Prostate gland (tissue), 2 donors: ENCODE data around the gene PRKCSH. TPM values are rescaled to one million over a fixed set of nuclear protein-coding genes. Genes with fewer than 3 reads are reported as not detected.

Experiments used
- DNase-seq: peaks from one replicate; pipeline ENCODE4 v3.0.0-alpha.2; 2019; ENCODE audit warnings: low spot score
- H3K27ac ChIP-seq, 2 donors: fragments of 200-600 bp; sonication (generic); 2 replicates each; pipeline ENCODE4 v1.5.1; 2017 to 2019
- H3K27me3 ChIP-seq: fragments of 200-600 bp; sonication (generic); replicated peaks from 2 replicates; pipeline ENCODE4 v1.5.1; 2019; ENCODE audit not compliant: insufficient read depth
- H3K36me3 ChIP-seq, 2 donors: fragments of 200-600 bp; sonication (generic); 1 replicate in 1 of 2; 2 replicates in 1 of 2; pipeline versions ENCODE4 v1.5.1 to v1.8.1; 2017 to 2019
- H3K4me1 ChIP-seq: fragments of 200-600 bp; sonication (generic); replicated peaks from 2 replicates; pipeline ENCODE4 v1.5.1; 2019
- H3K4me3 ChIP-seq, 2 donors: fragments of 200-600 bp; sonication (generic); 2 replicates each; pipeline ENCODE4 v1.5.1; 2017 to 2019
- H3K9me3 ChIP-seq: fragments of 200-600 bp; sonication (generic); 2 replicates; pipeline ENCODE4 v1.5.1; 2017
- CTCF ChIP-seq, 4 experiments: fragments of 200-600 bp in 2 of 4; fragments of 450-650 bp in 2 of 4; sonication (generic) in 2 of 4; IDR thresholded peaks; 1 replicate in 3 of 4; 2 replicates in 1 of 4; pipeline ENCODE4 v1.5.1; 2016 to 2019; ENCODE audit warnings: antibody characterized with exemption in 4 of 4, mild to moderate bottlenecking in 2 of 4, moderate library complexity in 2 of 4
- POLR2A ChIP-seq: fragments of 450-650 bp; IDR thresholded peaks from one replicate; pipeline ENCODE4 v1.6.1; 2016; ENCODE audit warnings: antibody characterized with exemption, mild to moderate bottlenecking
- POLR2AphosphoS5 ChIP-seq: sonication (generic); formaldehyde crosslinking; IDR thresholded peaks from one replicate; pipeline ENCODE4 v1.6.1; 2017; ENCODE audit warnings: antibody characterized with exemption
- WGBS: methylation state at CpG from one replicate; pipeline ENCODE4 v1.1.5; 2018; 5-methylcytosine and 5-hydroxymethylcytosine counted together
- intact Hi-C: fragments of 100-400 bp; cut with DNase I; formaldehyde crosslinking; loops from one replicate; pipeline ENCODE4 v1.14.2; 2022
- total RNA-seq, 2 donors: library from RNA; depleted of rRNA; stranded (reverse); fragments of >200 nt; gene quantifications; one replicate each; pipeline ENCODE4 v1.1.0, GENCODE V29; 2016

Gene PRKCSH, protein sequence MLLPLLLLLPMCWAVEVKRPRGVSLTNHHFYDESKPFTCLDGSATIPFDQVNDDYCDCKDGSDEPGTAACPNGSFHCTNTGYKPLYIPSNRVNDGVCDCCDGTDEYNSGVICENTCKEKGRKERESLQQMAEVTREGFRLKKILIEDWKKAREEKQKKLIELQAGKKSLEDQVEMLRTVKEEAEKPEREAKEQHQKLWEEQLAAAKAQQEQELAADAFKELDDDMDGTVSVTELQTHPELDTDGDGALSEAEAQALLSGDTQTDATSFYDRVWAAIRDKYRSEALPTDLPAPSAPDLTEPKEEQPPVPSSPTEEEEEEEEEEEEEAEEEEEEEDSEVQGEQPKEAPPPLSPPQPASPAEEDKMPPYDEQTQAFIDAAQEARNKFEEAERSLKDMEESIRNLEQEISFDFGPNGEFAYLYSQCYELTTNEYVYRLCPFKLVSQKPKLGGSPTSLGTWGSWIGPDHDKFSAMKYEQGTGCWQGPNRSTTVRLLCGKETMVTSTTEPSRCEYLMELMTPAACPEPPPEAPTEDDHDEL
- 100 to 1,000 TPM; 229 to 238 TPM for total RNA-seq

DNA sequence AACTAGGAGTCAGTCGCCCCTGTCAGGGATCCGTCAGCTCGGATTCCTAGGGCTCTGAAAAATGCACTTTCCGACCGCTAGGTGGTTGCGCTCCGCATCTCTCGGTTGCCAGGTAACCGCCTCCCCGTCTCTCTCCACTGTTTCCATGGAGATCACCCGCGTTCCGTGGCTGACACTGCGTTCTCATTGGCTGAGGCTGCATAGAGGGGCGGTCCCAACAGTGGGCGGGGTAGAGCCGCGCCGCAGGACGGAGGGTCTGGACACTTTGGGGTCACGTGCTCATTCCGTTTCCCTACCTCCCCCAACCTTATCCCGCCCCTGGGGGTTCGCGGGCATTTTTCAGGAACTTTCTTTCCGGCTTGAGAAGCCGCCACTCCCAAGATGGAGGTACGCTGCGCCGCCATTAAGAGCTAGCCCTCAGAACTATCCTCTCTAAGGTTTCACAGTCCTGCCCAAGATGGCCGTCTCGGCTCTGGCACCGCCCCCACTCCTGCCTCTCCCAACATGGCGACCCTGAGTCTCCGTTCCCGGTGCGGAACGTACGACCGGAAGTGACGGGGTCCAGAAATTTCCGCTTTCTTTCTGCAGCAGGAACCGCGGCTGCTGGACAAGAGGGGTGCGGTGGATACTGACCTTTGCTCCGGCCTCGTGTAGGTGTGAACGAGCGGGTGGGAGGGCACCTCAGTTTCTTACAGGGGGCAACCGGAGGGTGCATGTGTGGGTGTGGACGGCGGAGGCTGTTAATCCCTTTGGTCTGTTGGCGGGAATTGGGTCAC is at the start of gene PRKCSH, which contains the start of gene ODAD3:
Gene PRKCSH, plus strand, starts transcription at position 579 of the 776 bp plus-strand sequence. CDS start 483 bp downstream, outside the sequence.
Gene ODAD3, minus strand, starts transcription at position 65 of the 776 bp plus-strand sequence. CDS start 105 bp downstream, outside the sequence.
- Histone ChIP-seq H3K9me3 (no peaks in the 10 kb centered on the region), H3K27ac (peak within 1 kb of the TSS; percentile 74 to 81), H3K27me3 (no peaks in the 10 kb centered on the region), H3K4me3 (peak within 1 kb of the TSS; percentile 65 to 71), H3K36me3 (peaks cover 3 to 4% of the 10 kb centered on the region in 2 donors), H3K4me1 (peaks cover 12% of the 10 kb centered on the region)
- WGBS, result under 1% methylated on average over 53 of the region's 53 CpGs
- intact Hi-C loops, result loop anchor here (2.0 kb wide), 1 partner anchor 54 kb away; no protein-coding TSS in a partner anchor
- TF ChIP-seq POLR2A (peak; percentile 53), POLR2AphosphoS5 (peak; percentile 100), CTCF (IDR thresholded peaks at IDR 0.05) (peak; percentile 82 to 99 (median 96))
- DNase-seq, result peak; percentile 99

DNA sequence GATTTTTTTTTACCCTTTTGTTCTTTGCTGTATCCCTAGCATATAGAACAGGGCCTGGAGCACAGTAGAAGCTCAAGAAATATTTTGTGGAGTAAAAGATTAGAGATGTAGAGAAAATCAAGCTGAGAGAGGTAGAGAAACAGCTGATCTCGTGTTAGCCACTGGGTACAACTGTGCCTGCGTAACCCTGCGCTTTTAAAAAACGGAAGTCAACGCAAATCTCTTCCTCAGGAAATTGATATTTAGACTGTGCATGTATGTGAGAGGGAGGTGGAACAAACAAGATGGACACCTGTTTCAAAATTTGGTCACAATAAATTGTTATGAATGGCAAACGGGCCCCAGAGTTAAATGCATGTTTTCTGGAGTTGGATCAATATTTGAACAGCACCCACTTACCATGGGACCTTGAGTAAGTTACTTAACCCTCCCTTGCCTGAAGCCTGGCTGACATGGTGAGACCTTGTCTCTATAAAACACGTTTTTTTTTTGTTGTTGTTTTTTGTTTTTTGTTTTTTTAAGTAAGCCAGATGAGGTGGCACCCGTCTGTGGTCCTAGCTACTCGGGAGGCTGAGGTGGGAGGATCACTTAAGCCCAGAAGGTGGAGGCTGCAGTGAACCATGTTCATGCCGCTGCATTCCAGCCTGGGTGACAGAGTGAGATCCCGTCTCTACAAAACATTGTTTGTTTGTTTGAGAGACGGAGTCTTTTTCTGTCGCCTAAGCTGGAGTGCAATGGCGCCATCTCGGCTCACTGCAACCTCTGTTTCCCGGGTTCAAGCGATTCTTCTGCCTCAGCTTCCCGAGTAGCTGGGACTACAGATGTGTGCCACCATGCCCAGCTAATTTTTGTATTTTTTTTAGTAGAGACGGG is 48.0 kb upstream of the PRKCSH start:
- Histone ChIP-seq H3K9me3 (no peaks in the 10 kb centered on the region), H3K27ac (no peak overlapping the region), H3K27me3 (no peaks in the 10 kb centered on the region), H3K36me3 (no peaks in the 10 kb centered on the region), H3K4me1 (peaks cover 7% of the 10 kb centered on the region), H3K4me3 (no peak overlapping the region)
- 77% methylated on average over 19 of the region's 19 CpGs for whole genome bisulfite sequencing
- intact Hi-C loops, result loop anchor here (10.0 kb wide), 1 partner anchor 197 kb away; no protein-coding TSS in a partner anchor
- TF ChIP-seq POLR2AphosphoS5 (no peak), POLR2A (no peak), CTCF (IDR thresholded peaks at IDR 0.05) (no peak)
- DNase-seq, result no peak

- H3K4me3 ChIP-seq, result no peak overlapping the region
- TF ChIP-seq POLR2AphosphoS5 (no peak), CTCF (IDR thresholded peaks at IDR 0.05) (no peak), POLR2A (no peak)
- no peaks in the 10 kb centered on the region for H3K36me3 ChIP-seq
- H3K27me3 ChIP-seq, result no peaks in the 10 kb centered on the region
- no peaks in the 10 kb centered on the region for H3K4me1 ChIP-seq
- 90% methylated on average over 2 of the region's 2 CpGs for WGBS
- no peaks in the 10 kb centered on the region for H3K9me3 ChIP-seq
- intact Hi-C loops, result no loop called here
- no peak for DNase-seq
- H3K27ac ChIP-seq, result no peak overlapping the region
Observed at GRCh38 chr19:11390359-11390758, 45.1 kb upstream of the PRKCSH start.

DNA sequence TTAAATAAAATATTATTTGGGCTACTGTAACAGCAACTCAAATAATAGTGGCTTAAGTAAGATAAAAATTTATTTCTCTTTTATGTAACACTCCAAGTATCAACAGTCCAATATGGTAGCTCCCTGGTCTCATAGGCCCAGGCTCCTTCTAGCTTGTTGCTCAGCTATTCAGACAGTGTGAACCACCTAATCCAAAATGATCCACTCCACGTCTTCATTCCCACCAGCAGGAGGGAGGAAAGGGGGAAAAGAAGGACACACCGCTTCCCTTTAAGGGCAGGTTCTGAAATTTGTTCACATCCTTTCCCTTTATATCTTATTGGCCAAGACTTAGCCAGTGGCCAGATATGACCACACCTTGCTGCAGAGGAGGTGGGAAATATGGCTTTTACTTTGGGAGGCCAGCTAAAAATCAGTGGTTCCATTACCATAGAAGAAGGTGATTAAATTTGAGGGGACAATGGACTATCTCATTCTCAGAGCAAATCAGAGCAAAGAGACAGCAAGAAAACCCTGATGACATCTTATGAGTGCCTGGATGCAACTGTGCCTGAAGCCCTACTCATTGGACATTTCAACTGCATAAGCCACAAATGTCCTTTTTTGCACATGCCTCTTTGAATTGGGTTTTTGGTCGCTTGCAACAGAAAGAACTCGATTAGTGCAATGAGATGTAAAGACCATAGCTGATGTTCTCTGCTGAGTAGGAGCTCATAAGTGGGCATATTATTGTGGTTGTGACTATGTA is 44.3 kb upstream of the PRKCSH start:
- TF ChIP-seq POLR2A (no peak), POLR2AphosphoS5 (no peak), CTCF (IDR thresholded peaks at IDR 0.05) (no peak)
- Histone ChIP-seq H3K27me3 (no peaks in the 10 kb centered on the region), H3K9me3 (no peaks in the 10 kb centered on the region), H3K27ac (no peak overlapping the region), H3K4me3 (no peak overlapping the region), H3K36me3 (no peaks in the 10 kb centered on the region), H3K4me1 (no peaks in the 10 kb centered on the region)
- no peak for DNase-seq
- 88% methylated on average over 4 of the region's 4 CpGs for WGBS
- intact Hi-C loops, result no loop called here
